GM12865 (cell line): ENCODE data around the gene ATXN1.

Source experiments
- DNase-seq: peaks from one replicate; pipeline ENCODE4 v3.0.0; 2010; ENCODE audit warnings: low read depth
- H3K4me3 ChIP-seq: 2 replicates; pipeline ENCODE4 v1.5.1; 2011; ENCODE audit warnings: mild to moderate bottlenecking, low read depth, low read length, control low read depth
- CTCF ChIP-seq: IDR thresholded peaks from 2 replicates; pipeline ENCODE4 v1.5.1; 2011; ENCODE audit warnings: low read length, control low read depth, low read depth, inconsistent platforms; ENCODE audit not compliant: insufficient read depth; ENCODE audit errors: missing control alignments

Gene ATXN1

GRCh38 chr6:16600026-16600425 lies 161.2 kb downstream of the ATXN1 start:
- no peak for TF ChIP-seq CTCF
- DNase-seq, result no peak
- no peak overlapping the region for H3K4me3 ChIP-seq

GRCh38 chr6:16596616-16597331 lies 164.5 kb downstream of the ATXN1 start:
- H3K4me3 ChIP-seq, result no peak overlapping the region
- no peak for DNase-seq
- TF ChIP-seq CTCF, result no peak

GRCh38 chr6:16595514-16596120 lies 165.6 kb downstream of the ATXN1 start:
- no peak for TF ChIP-seq CTCF
- H3K4me3 ChIP-seq, result no peak overlapping the region
- no peak for DNase-seq

GRCh38 chr6:16594849-16595248 lies 166.4 kb downstream of the ATXN1 start:
- no peak overlapping the region for H3K4me3 ChIP-seq
- peak; percentile 36 for DNase-seq
- TF ChIP-seq CTCF, result no peak

GRCh38 chr6:16592223-16592911 lies 168.9 kb downstream of the ATXN1 start:
- TF ChIP-seq CTCF, result no peak
- DNase-seq, result no peak
- H3K4me3 ChIP-seq, result peak overlapping the region; percentile 10

GRCh38 chr6:16591396-16592222 lies 169.7 kb downstream of the ATXN1 start:
- peak overlapping the region; percentile 10 for H3K4me3 ChIP-seq
- TF ChIP-seq CTCF, result no peak
- peak; percentile 87 for DNase-seq
